ENCODE data around the gene RALGAPA1.

- no peak for TF ChIP-seq POLR2A (IDR thresholded peaks at IDR 0.05)
- TF ChIP-seq CTCF (IDR thresholded peaks at IDR 0.05), result no peak
Measured at GRCh38 chr14:35607380-35607779, 201.7 kb downstream of the RALGAPA1 start.
